ENCODE results near the gene AXIN1.
"Not testable (repeated sequence)": the region's sequence is repeated elsewhere in the genome, so short reads cannot be mapped to it uniquely, and the experiment has no call there.

- not testable (repeated sequence) for TF ChIP-seq SP1 (IDR thresholded peaks at IDR 0.05; ENCODE audit: low read depth, low read length); CEBPB (IDR thresholded peaks at IDR 0.05; ENCODE audit: low read depth, low read length); CHD1 (IDR thresholded peaks at IDR 0.05; ENCODE audit: low read depth, low read length); EZH2 (IDR thresholded peaks at IDR 0.05; ENCODE audit: low read depth, low read length, severe bottlenecking); RAD21 (IDR thresholded peaks at IDR 0.05 in 1 of 2, conservative IDR thresholded peaks at IDR 0.05 in 1 of 2; ENCODE audit: low read depth in 2 of 2, low read length in 2 of 2); TAF1 (IDR thresholded peaks at IDR 0.05; ENCODE audit: low read depth, low read length); POLR2A (IDR thresholded peaks at IDR 0.05; ENCODE audit: control extremely low read depth in 1 of 2, low read depth in 2 of 2, low read length in 2 of 2); EGR1 (IDR thresholded peaks at IDR 0.05; ENCODE audit: borderline replicate concordance, low read depth, low read length); BACH1 (IDR thresholded peaks at IDR 0.05; ENCODE audit: low read length); MAFK (IDR thresholded peaks at IDR 0.05; ENCODE audit: low read depth, low read length); JUN (IDR thresholded peaks at IDR 0.05; ENCODE audit: low read depth, low read length)
- TF ChIP-seq, protein P1, sequence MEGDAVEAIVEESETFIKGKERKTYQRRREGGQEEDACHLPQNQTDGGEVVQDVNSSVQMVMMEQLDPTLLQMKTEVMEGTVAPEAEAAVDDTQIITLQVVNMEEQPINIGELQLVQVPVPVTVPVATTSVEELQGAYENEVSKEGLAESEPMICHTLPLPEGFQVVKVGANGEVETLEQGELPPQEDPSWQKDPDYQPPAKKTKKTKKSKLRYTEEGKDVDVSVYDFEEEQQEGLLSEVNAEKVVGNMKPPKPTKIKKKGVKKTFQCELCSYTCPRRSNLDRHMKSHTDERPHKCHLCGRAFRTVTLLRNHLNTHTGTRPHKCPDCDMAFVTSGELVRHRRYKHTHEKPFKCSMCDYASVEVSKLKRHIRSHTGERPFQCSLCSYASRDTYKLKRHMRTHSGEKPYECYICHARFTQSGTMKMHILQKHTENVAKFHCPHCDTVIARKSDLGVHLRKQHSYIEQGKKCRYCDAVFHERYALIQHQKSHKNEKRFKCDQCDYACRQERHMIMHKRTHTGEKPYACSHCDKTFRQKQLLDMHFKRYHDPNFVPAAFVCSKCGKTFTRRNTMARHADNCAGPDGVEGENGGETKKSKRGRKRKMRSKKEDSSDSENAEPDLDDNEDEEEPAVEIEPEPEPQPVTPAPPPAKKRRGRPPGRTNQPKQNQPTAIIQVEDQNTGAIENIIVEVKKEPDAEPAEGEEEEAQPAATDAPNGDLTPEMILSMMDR (IDR thresholded peaks at IDR 0.05; ENCODE audit: control extremely low read depth in 1 of 3, insufficient read depth in 1 of 3, low read depth in 1 of 3, low read length in 3 of 3), result not testable (repeated sequence)
- TF ChIP-seq, protein P2, sequence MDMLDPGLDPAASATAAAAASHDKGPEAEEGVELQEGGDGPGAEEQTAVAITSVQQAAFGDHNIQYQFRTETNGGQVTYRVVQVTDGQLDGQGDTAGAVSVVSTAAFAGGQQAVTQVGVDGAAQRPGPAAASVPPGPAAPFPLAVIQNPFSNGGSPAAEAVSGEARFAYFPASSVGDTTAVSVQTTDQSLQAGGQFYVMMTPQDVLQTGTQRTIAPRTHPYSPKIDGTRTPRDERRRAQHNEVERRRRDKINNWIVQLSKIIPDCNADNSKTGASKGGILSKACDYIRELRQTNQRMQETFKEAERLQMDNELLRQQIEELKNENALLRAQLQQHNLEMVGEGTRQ (IDR thresholded peaks at IDR 0.05; ENCODE audit: low read length), result not testable (repeated sequence)
These were observed 21.2 kb downstream of the AXIN1 start for GRCh38 chr16:331181-331814.
